ENCODE measurements around the gene CADM4.

Gene CADM4

GRCh38 chr19:43575156-43575950 lies 64.3 kb downstream of the CADM4 start, which contains the start of the genes PINLYP and XRCC1:
TSS of gene PINLYP (plus strand) at chr19:43575801. CDS start at chr19:43577192, 1,391 bp downstream.
TSS of gene XRCC1 (minus strand) at chr19:43575527. CDS start at chr19:43575458, 69 bp downstream.
- no peak for TF ChIP-seq GATA2 (IDR thresholded peaks at IDR 0.05; ENCODE audit: low read depth, low read length)
- TF ChIP-seq GATA3 (IDR thresholded peaks at IDR 0.05; ENCODE audit: low read depth, low read length), result no peak

- TF ChIP-seq GATA2 (IDR thresholded peaks at IDR 0.05; ENCODE audit: low read depth, low read length) (no peak), GATA3 (IDR thresholded peaks at IDR 0.05; ENCODE audit: low read depth, low read length) (no peak)
Observed at GRCh38 chr19:43574424-43575155, 65.1 kb downstream of the CADM4 start.

All from SH-SY5Y (cell line).